HEK293 (cell line): ENCODE data around the gene OR2T10.

Experiments used
- CTCF ChIA-PET: fragments of 350-600 bp; formaldehyde crosslinking; extraction: SDS; loops from one replicate; lab custom pipeline; 2021; ENCODE audit warnings: antibody characterized with exemption; lab: Yijun Ruan, JAX
- POLR2A ChIA-PET: fragments of 300-600 bp; formaldehyde crosslinking; extraction: SDS; loops from one replicate; lab custom pipeline; 2020; ENCODE audit warnings: antibody characterized with exemption, inconsistent platforms; lab: Yijun Ruan, JAX
- H3K27ac ChIP-seq: fragments of 200-500 bp; sonication (Bioruptor generic); 2 replicates; pipeline ENCODE4 v1.5.1; 2014; ENCODE audit warnings: low read depth, low read length, control low read depth, inconsistent platforms; ENCODE audit errors: extremely low read depth
- H3K36me3 ChIP-seq, 2 experiments: fragments of 200-500 bp in 1 of 2; sonication (Bioruptor generic) in 1 of 2; 1 replicate in 1 of 2; 2 replicates in 1 of 2; pipeline ENCODE4 v1.5.1; 2014 to 2017; ENCODE audit warnings: inconsistent platforms in 2 of 2, low read length in 2 of 2; ENCODE audit not compliant: control insufficient read depth in 2 of 2, insufficient read depth in 1 of 2
- H3K4me1 ChIP-seq: fragments of 200-500 bp; sonication (Bioruptor generic); 2 replicates; pipeline ENCODE4 v1.5.1; 2014; ENCODE audit warnings: mild to moderate bottlenecking, low read length, inconsistent platforms; ENCODE audit not compliant: control insufficient read depth, insufficient read depth
- H3K4me3 ChIP-seq: 2 replicates; pipeline ENCODE4 v1.5.1; 2011; ENCODE audit warnings: low read depth, mild to moderate bottlenecking, control low read depth, low read length, moderate library complexity
- H3K9me3 ChIP-seq: fragments of 200-500 bp; sonication (Bioruptor generic); 2 replicates; pipeline ENCODE4 v1.5.1; 2014; ENCODE audit warnings: low read depth, low read length, inconsistent platforms; ENCODE audit not compliant: control insufficient read depth, insufficient read depth
- ATF2 ChIP-seq: fragments of 450-650 bp; formaldehyde crosslinking; IDR thresholded peaks from 2 replicates; pipeline ENCODE4 v1.5.1; 2016; ENCODE audit warnings: missing biosample characterization, missing genetic modification characterization, low read depth
- BCL11B ChIP-seq: fragments of 450-650 bp; formaldehyde crosslinking; IDR thresholded peaks from 2 replicates; pipeline ENCODE4 v1.5.1; 2016; ENCODE audit warnings: low read depth, missing biosample characterization, missing genetic modification characterization
- GFI1B ChIP-seq: fragments of 450-650 bp; formaldehyde crosslinking; IDR thresholded peaks from 2 replicates; pipeline ENCODE4 v1.5.1; 2016; ENCODE audit warnings: missing biosample characterization, missing genetic modification characterization
- HOXC10 ChIP-seq: sonication (generic); formaldehyde crosslinking; IDR thresholded peaks from 2 replicates; pipeline ENCODE4 v1.8.1; 2023; ENCODE audit warnings: mild to moderate bottlenecking, missing genetic modification reagents
- KLF9 ChIP-seq: fragments of 450-650 bp; formaldehyde crosslinking; IDR thresholded peaks from 2 replicates; pipeline ENCODE4 v1.5.1; 2016; ENCODE audit warnings: missing biosample characterization, missing genetic modification characterization, low read depth
- MYNN ChIP-seq: fragments of 450-650 bp; formaldehyde crosslinking; IDR thresholded peaks from 2 replicates; pipeline ENCODE4 v1.5.1; 2016; ENCODE audit warnings: missing biosample characterization, missing genetic modification characterization, borderline replicate concordance
- OSR2 ChIP-seq: fragments of 450-650 bp; formaldehyde crosslinking; IDR thresholded peaks from 2 replicates; pipeline ENCODE4 v1.5.1; 2016; ENCODE audit warnings: missing biosample characterization, missing genetic modification characterization
- PRDM4 ChIP-seq: fragments of 450-650 bp; formaldehyde crosslinking; IDR thresholded peaks from 2 replicates; pipeline ENCODE4 v1.5.1; 2017; ENCODE audit warnings: missing biosample characterization, missing genetic modification characterization
- REPIN1 ChIP-seq: fragments of 450-650 bp; formaldehyde crosslinking; IDR thresholded peaks from 2 replicates; pipeline ENCODE4 v1.5.1; 2017; ENCODE audit warnings: missing biosample characterization, missing genetic modification characterization, low read depth
- SP7 ChIP-seq: fragments of 450-650 bp; formaldehyde crosslinking; IDR thresholded peaks from 2 replicates; pipeline ENCODE4 v1.5.1; 2016; ENCODE audit warnings: missing biosample characterization, missing genetic modification characterization
- TRIM28 ChIP-seq: IDR thresholded peaks from 2 replicates; pipeline ENCODE4 v1.6.1; 2011; ENCODE audit warnings: low read length, control low read depth, borderline replicate concordance
- ZBTB1 ChIP-seq: fragments of 450-650 bp; formaldehyde crosslinking; IDR thresholded peaks from 2 replicates; pipeline ENCODE4 v1.5.1; 2016; ENCODE audit warnings: missing biosample characterization, missing genetic modification characterization
- ZBTB21 ChIP-seq: fragments of 450-650 bp; formaldehyde crosslinking; IDR thresholded peaks from 2 replicates; pipeline ENCODE4 v1.5.1; 2017; ENCODE audit warnings: missing biosample characterization, missing genetic modification characterization
- ZBTB8A ChIP-seq: fragments of 450-650 bp; formaldehyde crosslinking; IDR thresholded peaks from 2 replicates; pipeline ENCODE4 v1.5.1; 2016; ENCODE audit warnings: missing biosample characterization, missing genetic modification characterization
- ZEB2 ChIP-seq: fragments of 450-650 bp; formaldehyde crosslinking; IDR thresholded peaks from 2 replicates; pipeline ENCODE4 v1.5.1; 2016; ENCODE audit warnings: missing biosample characterization, missing genetic modification characterization
- ZFP37 ChIP-seq: fragments of 450-650 bp; formaldehyde crosslinking; IDR thresholded peaks from 2 replicates; pipeline ENCODE4 v1.5.1; 2016; ENCODE audit warnings: missing biosample characterization, missing genetic modification characterization
- ZNF138 ChIP-seq: fragments of 450-650 bp; formaldehyde crosslinking; IDR thresholded peaks from 2 replicates; pipeline ENCODE4 v1.5.1; 2016; ENCODE audit warnings: missing biosample characterization, missing genetic modification characterization, borderline replicate concordance
- ZNF148 ChIP-seq: fragments of 450-650 bp; formaldehyde crosslinking; IDR thresholded peaks from 2 replicates; pipeline ENCODE4 v1.5.0; 2017; ENCODE audit warnings: missing biosample characterization, missing genetic modification characterization, borderline replicate concordance
- ZNF18 ChIP-seq: fragments of 450-650 bp; formaldehyde crosslinking; IDR thresholded peaks from 2 replicates; pipeline ENCODE4 v1.5.1; 2016; ENCODE audit warnings: missing biosample characterization, missing genetic modification characterization
- ZNF214 ChIP-seq: fragments of 450-650 bp; formaldehyde crosslinking; IDR thresholded peaks from 2 replicates; pipeline ENCODE4 v1.5.1; 2017; ENCODE audit warnings: missing biosample characterization, mild to moderate bottlenecking, missing genetic modification characterization, borderline replicate concordance
- ZNF221 ChIP-seq: fragments of 450-650 bp; formaldehyde crosslinking; IDR thresholded peaks from 2 replicates; pipeline ENCODE4 v1.5.1; 2017; ENCODE audit warnings: missing biosample characterization, missing genetic modification characterization, borderline replicate concordance
- ZNF292 ChIP-seq: fragments of 450-650 bp; formaldehyde crosslinking; IDR thresholded peaks from 2 replicates; pipeline ENCODE4 v1.5.1; 2016; ENCODE audit warnings: low read depth, missing biosample characterization, missing genetic modification characterization, borderline replicate concordance
- ZNF416 ChIP-seq: fragments of 450-650 bp; formaldehyde crosslinking; IDR thresholded peaks from 2 replicates; pipeline ENCODE4 v1.5.1; 2016; ENCODE audit warnings: missing biosample characterization, missing genetic modification characterization
- ZNF544 ChIP-seq: fragments of 450-650 bp; formaldehyde crosslinking; IDR thresholded peaks from 2 replicates; pipeline ENCODE4 v1.5.0; 2017; ENCODE audit warnings: missing biosample characterization, missing genetic modification characterization
- ZNF624 ChIP-seq: fragments of 450-650 bp; formaldehyde crosslinking; IDR thresholded peaks from 2 replicates; pipeline ENCODE4 v1.5.1; 2017; ENCODE audit warnings: missing biosample characterization, missing genetic modification characterization
- ZNF629 ChIP-seq: fragments of 450-650 bp; formaldehyde crosslinking; IDR thresholded peaks from 2 replicates; pipeline ENCODE4 v1.5.1; 2017; ENCODE audit warnings: missing biosample characterization, missing genetic modification characterization
- ZNF660 ChIP-seq: fragments of 450-650 bp; IDR thresholded peaks from 2 replicates; pipeline ENCODE4 v1.5.1; 2018; ENCODE audit warnings: missing biosample characterization, mild to moderate bottlenecking, missing genetic modification characterization
- ZNF747 ChIP-seq: fragments of 450-650 bp; formaldehyde crosslinking; IDR thresholded peaks from 2 replicates; pipeline ENCODE4 v1.5.1; 2016; ENCODE audit warnings: missing biosample characterization, missing genetic modification characterization

Gene OR2T10

GRCh38 chr1:248599396-248599795 is 1.9 kb upstream of the OR2T10 start:
- CTCF ChIA-PET: no interaction called here
- TF ChIP-seq ZNF544: no peak
- no peak for TF ChIP-seq ZNF292 (tag by site-specific recombination)
- TF ChIP-seq ZNF629 (tag by site-specific recombination): no peak
- no peak for TF ChIP-seq ZBTB8A (tag by site-specific recombination)
- no peak for TF ChIP-seq ZNF214 (tag by site-specific recombination)
- no peak for TF ChIP-seq ZNF138
- TF ChIP-seq ZNF624 (tag by site-specific recombination): no peak
- no peak for TF ChIP-seq ZNF747 (tag by site-specific recombination)
- TF ChIP-seq TRIM28: no peak
- TF ChIP-seq ATF2: no peak
- no peak for TF ChIP-seq PRDM4 (tag by site-specific recombination)
- TF ChIP-seq ZNF148 (tag by site-specific recombination): no peak
- TF ChIP-seq OSR2 (tag by site-specific recombination): no peak
- no peak for TF ChIP-seq HOXC10 (CRISPR knock-in tag)
- Histone ChIP-seq H3K9me3 (no peaks in the 10 kb centered on the region), H3K27ac (no peak overlapping the region), H3K4me3 (no peak overlapping the region), H3K4me1 (no peaks in the 10 kb centered on the region), H3K36me3 (no peaks in the 10 kb centered on the region)
- POLR2A ChIA-PET: no interaction called here

GRCh38 chr1:248596615-248597014 is 885 bp downstream of the OR2T10 start:
- Histone ChIP-seq H3K27ac (no peak overlapping the region), H3K36me3 (no peaks in the 10 kb centered on the region), H3K4me3 (no peak overlapping the region), H3K9me3 (no peaks in the 10 kb centered on the region), H3K4me1 (no peaks in the 10 kb centered on the region)
- POLR2A ChIA-PET: no interaction called here
- TF ChIP-seq ZFP37 (tag by site-specific recombination) (no peak), MYNN (tag by site-specific recombination) (no peak), SP7 (tag by site-specific recombination) (no peak), ZNF416 (tag by site-specific recombination) (no peak), ZNF660 (tag by site-specific recombination) (no peak), REPIN1 (no peak), ZBTB21 (no peak), ZNF18 (no peak), ZBTB1 (tag by site-specific recombination) (no peak), ZNF747 (tag by site-specific recombination) (no peak), ZEB2 (tag by site-specific recombination) (no peak), ZNF221 (tag by site-specific recombination) (no peak), KLF9 (no peak), GFI1B (tag by site-specific recombination) (no peak), HOXC10 (CRISPR knock-in tag) (no peak), ATF2 (no peak), BCL11B (tag by site-specific recombination) (no peak)
- CTCF ChIA-PET: no interaction called here
